GM21515 (cell line): ENCODE data around the gene UBASH3A.
A peak's percentile ranks its signal among the peaks of the same experiment; 100 is the strongest.
"Not testable (repeated sequence)": the region's sequence is repeated elsewhere in the genome, so short reads cannot be mapped to it uniquely, and the experiment has no call there.

Experiments used
- ATAC-seq: cut with Tn5 transposase; IDR thresholded peaks from one replicate; pipeline ENCODE4 v1.9.1; 2021; ENCODE audit not compliant: unreplicated experiment

Gene UBASH3A

GRCh38 chr21:42408718-42409117 is 5.0 kb downstream of the UBASH3A start:
- not testable (repeated sequence) for ATAC-seq

- ATAC-seq: no peak
These were observed 5.7 kb downstream of the UBASH3A start for GRCh38 chr21:42409366-42409765.

- ATAC-seq: no peak
These were observed 7.6 kb downstream of the UBASH3A start for GRCh38 chr21:42411197-42411869.

GRCh38 chr21:42411891-42412635 is 8.4 kb downstream of the UBASH3A start:
- no peak for ATAC-seq

- ATAC-seq: no peak
These were observed 8.9 kb downstream of the UBASH3A start for GRCh38 chr21:42412636-42412933.

GRCh38 chr21:42413093-42413492 is 9.4 kb downstream of the UBASH3A start:
- no peak for ATAC-seq

- no peak for ATAC-seq
These were observed 9.8 kb downstream of the UBASH3A start for GRCh38 chr21:42413500-42413899.

- no peak for ATAC-seq
These were observed 10.4 kb downstream of the UBASH3A start for GRCh38 chr21:42414066-42414465.

- ATAC-seq: no peak
These were observed 10.8 kb downstream of the UBASH3A start for GRCh38 chr21:42414553-42414927.

GRCh38 chr21:42414928-42415769 is 11.4 kb downstream of the UBASH3A start:
- ATAC-seq: peak; percentile 49

- no peak for ATAC-seq
These were observed 13.8 kb downstream of the UBASH3A start for GRCh38 chr21:42417533-42417932.

GRCh38 chr21:42418886-42419285 is 15.2 kb downstream of the UBASH3A start:
- no peak for ATAC-seq

- ATAC-seq: no peak
These were observed 16.1 kb downstream of the UBASH3A start for GRCh38 chr21:42419845-42420244.

GRCh38 chr21:42421018-42421793 is 17.5 kb downstream of the UBASH3A start:
- ATAC-seq: no peak

- peak; percentile 39 for ATAC-seq
These were observed 19.5 kb downstream of the UBASH3A start for GRCh38 chr21:42423197-42423675.

- no peak for ATAC-seq
These were observed 20.0 kb downstream of the UBASH3A start for GRCh38 chr21:42423685-42424084.

GRCh38 chr21:42424914-42425541 is 21.3 kb downstream of the UBASH3A start:
- ATAC-seq: no peak

GRCh38 chr21:42425591-42425990 is 21.9 kb downstream of the UBASH3A start:
- no peak for ATAC-seq

- no peak for ATAC-seq
These were observed 22.7 kb downstream of the UBASH3A start for GRCh38 chr21:42426424-42426823.

GRCh38 chr21:42426876-42427480 is 23.3 kb downstream of the UBASH3A start:
- no peak for ATAC-seq
